GM18870 (cell line): ENCODE results near the gene ADGRD1.
"Not testable (repeated sequence)": the region's sequence is repeated elsewhere in the genome, so short reads cannot be mapped to it uniquely, and the experiment has no call there.

Source experiments
- ATAC-seq: cut with Tn5 transposase; IDR thresholded peaks from one replicate; pipeline ENCODE4 v1.9.1; 2021; ENCODE audit warnings: moderate library complexity; ENCODE audit not compliant: unreplicated experiment

The ADGRD1 gene

GRCh38 chr12:130983328-130984017 is 29.8 kb downstream of the ADGRD1 start:
- ATAC-seq, result no peak

- ATAC-seq, result no peak
These were observed 30.7 kb downstream of the ADGRD1 start for GRCh38 chr12:130984183-130985058.

- no peak for ATAC-seq
These were observed 33.6 kb downstream of the ADGRD1 start for GRCh38 chr12:130987151-130987931.

GRCh38 chr12:130988261-130988660 is 34.6 kb downstream of the ADGRD1 start:
- no peak for ATAC-seq

GRCh38 chr12:130988751-130989150 is 35.0 kb downstream of the ADGRD1 start:
- no peak for ATAC-seq

- ATAC-seq, result no peak
These were observed 35.7 kb downstream of the ADGRD1 start for GRCh38 chr12:130989391-130989790.

GRCh38 chr12:130990034-130990433 is 36.3 kb downstream of the ADGRD1 start:
- no peak for ATAC-seq

GRCh38 chr12:130992448-130992847 is 38.7 kb downstream of the ADGRD1 start:
- no peak for ATAC-seq

GRCh38 chr12:130992979-130993538 is 39.4 kb downstream of the ADGRD1 start:
- ATAC-seq, result no peak

- no peak for ATAC-seq
These were observed 40.3 kb downstream of the ADGRD1 start for GRCh38 chr12:130993759-130994670.

- no peak for ATAC-seq
These were observed 41.2 kb downstream of the ADGRD1 start for GRCh38 chr12:130994821-130995375.

- ATAC-seq, result not testable (repeated sequence)
These were observed 41.8 kb downstream of the ADGRD1 start for GRCh38 chr12:130995386-130995969.

GRCh38 chr12:130998136-130998535 is 44.4 kb downstream of the ADGRD1 start:
- no peak for ATAC-seq

- ATAC-seq, result no peak
These were observed 46.3 kb downstream of the ADGRD1 start for GRCh38 chr12:131000000-131000486.

- ATAC-seq, result no peak
These were observed 47.8 kb downstream of the ADGRD1 start for GRCh38 chr12:131001493-131001892.

- ATAC-seq, result no peak
These were observed 48.5 kb downstream of the ADGRD1 start for GRCh38 chr12:131002216-131002631.

- ATAC-seq, result no peak
These were observed 49.5 kb downstream of the ADGRD1 start for GRCh38 chr12:131003036-131003715.

GRCh38 chr12:131003716-131004045 is 50.0 kb downstream of the ADGRD1 start:
- ATAC-seq, result no peak

- no peak for ATAC-seq
These were observed 50.5 kb downstream of the ADGRD1 start for GRCh38 chr12:131004166-131004565.
